MM.1S (cell line): Measurements from ENCODE around the gene CGB2.

Source experiments
- CTCF ChIP-seq: fragments of 300-600 bp; sonication (generic); IDR thresholded peaks from 2 replicates; pipeline ENCODE4 v1.5.1; 2016; ENCODE audit warnings: antibody characterized with exemption, low read length, mixed read lengths
- EZH2 ChIP-seq: fragments of 300-600 bp; sonication (generic); optimal IDR thresholded peaks from 2 replicates; pipeline ENCODE3; 2017; ENCODE audit warnings: low read depth, mild to moderate bottlenecking, antibody characterized with exemption, low read length, mixed read lengths

GRCh38 chr19:49014870-49015255 lies 16.8 kb upstream of the CGB2 start:
- TF ChIP-seq CTCF (no peak), EZH2 (no peak)
